Limb (tissue), 2 donors: Measurements from ENCODE around the gene UGT2B7.

Source experiments
- DNase-seq, 2 donors: peaks; one replicate each; pipeline ENCODE4 v3.0.0-alpha.2; 2016; ENCODE audit errors: extremely low spot score in 2 of 2

UGT2B7 gene

DNA sequence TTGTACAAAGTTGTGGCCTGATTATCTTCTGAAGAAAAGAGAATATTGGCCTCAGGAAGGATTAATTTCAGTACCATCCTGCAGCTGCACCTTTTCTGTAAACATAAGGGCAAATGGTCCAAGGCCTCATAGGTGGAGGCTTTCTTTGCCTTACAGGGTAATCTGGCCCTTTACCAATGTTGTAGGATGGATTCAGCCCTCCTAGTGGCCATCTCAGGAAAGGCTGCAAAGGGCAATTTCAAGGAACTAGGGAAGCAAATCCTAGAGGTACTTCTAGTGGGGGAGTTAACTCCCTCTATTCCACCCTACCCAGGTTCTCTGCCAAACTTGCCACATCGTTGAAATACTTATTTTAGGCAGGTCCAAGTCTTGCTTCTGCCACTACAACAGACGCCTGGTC is 60.6 kb downstream of the UGT2B7 start:
- no peak for DNase-seq
